ENCODE data around the gene GJB6. TPM values are rescaled to one million over a fixed set of nuclear protein-coding genes. Genes with fewer than 3 reads are reported as not detected.

GJB6 gene
- total and polyA plus RNA-seq, 4 donors = 0.06 to 0.08 TPM; not detected in 2

- no peaks in the 10 kb centered on the region for H3K27me3 ChIP-seq (ENCODE audit: control insufficient read depth in 4 of 4, insufficient read depth in 4 of 4, low read length in 3 of 4)
- H3K4me1 ChIP-seq (ENCODE audit: control insufficient read depth in 4 of 4, insufficient read depth in 4 of 4, low read length in 3 of 4) = peaks cover 9 to 26% (median 21%) of the 10 kb centered on the region in 4 donors
Measured at GRCh38 chr13:20198781-20199180, 33.3 kb downstream of the GJB6 start.

GRCh38 chr13:20197361-20197834 lies 34.7 kb downstream of the GJB6 start:
- Histone ChIP-seq H3K27me3 (ENCODE audit: control insufficient read depth in 4 of 4, insufficient read depth in 4 of 4, low read length in 3 of 4) (no peaks in the 10 kb centered on the region), H3K9ac (ENCODE audit: low read depth in 1 of 2, low read length in 2 of 2) (no peak overlapping the region), H3K27ac (ENCODE audit: low read depth in 1 of 2, low read length in 2 of 2) (no peak overlapping the region)
- no peak for TF ChIP-seq TAF1 (conservative IDR thresholded peaks at IDR 0.05)
- no peak for TF ChIP-seq MAX (IDR thresholded peaks at IDR 0.05)
- TF ChIP-seq FOXA2 (IDR thresholded peaks at IDR 0.05) = no peak
- TF ChIP-seq RXRA (IDR thresholded peaks at IDR 0.05) = peak in 1 of 2 donors; percentile 9
- TF ChIP-seq RAD21 (IDR thresholded peaks at IDR 0.05) = peak; percentile 86 to 87
- peak; percentile 12 to 13 for TF ChIP-seq HNF4A (conservative IDR thresholded peaks at IDR 0.05)
- TF ChIP-seq JUND (IDR thresholded peaks at IDR 0.05) = no peak
- no peak for TF ChIP-seq FOXA1 (IDR thresholded peaks at IDR 0.05)
- TF ChIP-seq EGR1 (IDR thresholded peaks at IDR 0.05; ENCODE audit: low read depth in 2 of 2) = no peak
- no peak for TF ChIP-seq HNF4G (IDR thresholded peaks at IDR 0.05)
- no peak for TF ChIP-seq ATF3 (IDR thresholded peaks at IDR 0.05)
- no peak for TF ChIP-seq GABPA (IDR thresholded peaks at IDR 0.05 in 1 of 2, conservative IDR thresholded peaks at IDR 0.05 in 1 of 2)
- TF ChIP-seq REST (IDR thresholded peaks at IDR 0.05) = no peak
- no peak for TF ChIP-seq ZBTB33 (IDR thresholded peaks at IDR 0.05)
- TF ChIP-seq YY1 (IDR thresholded peaks at IDR 0.05) = no peak
- TF ChIP-seq NR2F2 (IDR thresholded peaks at IDR 0.05) = no peak

More at GRCh38 chr13:20198781-20199180, 33.3 kb downstream of the GJB6 start:
- Histone ChIP-seq H3K27ac (ENCODE audit: low read depth in 1 of 2, low read length in 2 of 2) (no peak overlapping the region), H3K36me3 (ENCODE audit: control insufficient read depth in 4 of 4, insufficient read depth in 3 of 4, low read depth in 1 of 4, low read length in 3 of 4) (no peaks in the 10 kb centered on the region), H3K4me3 (ENCODE audit: low read depth in 1 of 3, low read length in 3 of 3) (no peak overlapping the region), H3K9ac (ENCODE audit: low read depth in 1 of 2, low read length in 2 of 2) (no peak overlapping the region), H3K9me3 (ENCODE audit: control insufficient read depth in 4 of 4, low read length in 3 of 4) (no peaks in the 10 kb centered on the region)
- WGBS = 40% methylated on average over 1 of the region's 1 CpG
- TF ChIP-seq HNF4G (IDR thresholded peaks at IDR 0.05) = no peak
- TF ChIP-seq HNF4A (conservative IDR thresholded peaks at IDR 0.05) = peak; percentile 17 to 18
- TF ChIP-seq RAD21 (IDR thresholded peaks at IDR 0.05) = peak in 1 of 2 donors; percentile 11
- peak; percentile 58 to 74 for TF ChIP-seq RXRA (IDR thresholded peaks at IDR 0.05)
- TF ChIP-seq NR2F2 (IDR thresholded peaks at IDR 0.05) = no peak
- TF ChIP-seq REST (IDR thresholded peaks at IDR 0.05) = peak; percentile 22
- TF ChIP-seq JUND (IDR thresholded peaks at IDR 0.05) = peak in 1 of 2 donors; percentile 12
- peak; percentile 82 for TF ChIP-seq SP1 (IDR thresholded peaks at IDR 0.05)
- DNase-seq (ENCODE audit: low spot score) = no peak

More at GRCh38 chr13:20197361-20197834, 34.7 kb downstream of the GJB6 start:
- 4% methylated on average over 5 of the region's 5 CpGs for WGBS
- Histone ChIP-seq H3K9me3 (ENCODE audit: control insufficient read depth in 4 of 4, low read length in 3 of 4) (no peaks in the 10 kb centered on the region), H3K36me3 (ENCODE audit: control insufficient read depth in 4 of 4, insufficient read depth in 3 of 4, low read depth in 1 of 4, low read length in 3 of 4) (no peaks in the 10 kb centered on the region), H3K4me3 (ENCODE audit: low read depth in 1 of 3, low read length in 3 of 3) (no peak overlapping the region), H3K4me1 (ENCODE audit: control insufficient read depth in 4 of 4, insufficient read depth in 4 of 4, low read length in 3 of 4) (peaks cover 18 to 34% (median 24%) of the 10 kb centered on the region in 4 donors)
- DNase-seq (ENCODE audit: low spot score) = no peak

Data from liver (tissue), 9 donors.